ENCODE data around the gene HACD2.

GRCh38 chr3:123616593-123616992, 31.7 kb upstream of the HACD2 start:
- TF ChIP-seq EZH2 (IDR thresholded peaks at IDR 0.05; ENCODE audit: insufficient read depth, poor library complexity, severe bottlenecking) (no peak), EZH2phosphoT487 (IDR thresholded peaks at IDR 0.05; ENCODE audit: insufficient read depth, low read depth) (no peak)

Data from GM23248 (cell line).